ENCODE data around the gene KLHL25.

DNA sequence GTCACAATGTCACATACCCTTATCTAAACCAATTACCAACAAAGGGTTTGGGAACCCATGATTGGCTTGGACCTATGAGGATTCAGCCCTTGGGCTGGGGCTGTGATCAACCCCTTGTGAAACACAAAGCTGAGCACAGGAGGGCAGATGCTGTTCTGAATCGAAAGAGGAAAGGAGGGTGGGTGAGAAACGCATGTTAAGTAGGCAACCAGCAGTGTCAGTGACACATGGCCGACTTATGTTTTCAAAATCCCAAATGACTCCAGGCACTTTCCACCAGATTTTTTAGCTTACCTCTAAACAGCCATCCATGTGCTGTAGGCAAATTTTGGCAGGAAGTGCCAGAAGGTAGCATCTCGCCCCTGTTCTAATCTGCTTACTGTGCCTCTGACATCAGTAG is 34.1 kb upstream of the KLHL25 start:
- TF ChIP-seq, protein P1, sequence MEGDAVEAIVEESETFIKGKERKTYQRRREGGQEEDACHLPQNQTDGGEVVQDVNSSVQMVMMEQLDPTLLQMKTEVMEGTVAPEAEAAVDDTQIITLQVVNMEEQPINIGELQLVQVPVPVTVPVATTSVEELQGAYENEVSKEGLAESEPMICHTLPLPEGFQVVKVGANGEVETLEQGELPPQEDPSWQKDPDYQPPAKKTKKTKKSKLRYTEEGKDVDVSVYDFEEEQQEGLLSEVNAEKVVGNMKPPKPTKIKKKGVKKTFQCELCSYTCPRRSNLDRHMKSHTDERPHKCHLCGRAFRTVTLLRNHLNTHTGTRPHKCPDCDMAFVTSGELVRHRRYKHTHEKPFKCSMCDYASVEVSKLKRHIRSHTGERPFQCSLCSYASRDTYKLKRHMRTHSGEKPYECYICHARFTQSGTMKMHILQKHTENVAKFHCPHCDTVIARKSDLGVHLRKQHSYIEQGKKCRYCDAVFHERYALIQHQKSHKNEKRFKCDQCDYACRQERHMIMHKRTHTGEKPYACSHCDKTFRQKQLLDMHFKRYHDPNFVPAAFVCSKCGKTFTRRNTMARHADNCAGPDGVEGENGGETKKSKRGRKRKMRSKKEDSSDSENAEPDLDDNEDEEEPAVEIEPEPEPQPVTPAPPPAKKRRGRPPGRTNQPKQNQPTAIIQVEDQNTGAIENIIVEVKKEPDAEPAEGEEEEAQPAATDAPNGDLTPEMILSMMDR (IDR thresholded peaks at IDR 0.05) = no peak
- TF ChIP-seq EP300 (IDR thresholded peaks at IDR 0.05) (no peak), POLR2A (IDR thresholded peaks at IDR 0.05) (no peak), POLR2AphosphoS5 (IDR thresholded peaks at IDR 0.05) (no peak)

Measured in sigmoid colon (tissue), 4 donors.